ENCODE results near the gene CORIN.

DNA sequence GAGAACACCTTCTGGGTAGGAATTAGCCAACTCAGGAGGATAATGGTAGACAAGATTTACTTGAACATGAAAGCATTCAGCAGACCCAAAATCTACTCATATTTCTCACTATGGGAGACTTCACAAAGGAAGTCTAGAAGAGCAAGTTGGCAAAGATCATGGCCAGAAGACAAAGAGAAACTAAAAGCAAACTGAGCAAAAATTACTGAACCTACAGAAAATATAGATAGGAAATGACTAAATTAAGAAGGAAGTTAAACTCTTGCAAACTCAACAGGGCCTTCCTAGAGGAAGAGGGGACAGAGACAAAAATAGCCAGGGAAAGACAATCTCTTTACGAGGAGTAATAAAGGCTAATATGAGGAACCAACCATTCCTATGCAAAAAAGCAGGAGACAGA is 18.7 kb downstream of the CORIN start:
- no peak for TF ChIP-seq EP300 (IDR thresholded peaks at IDR 0.05)
- TF ChIP-seq, protein P1, sequence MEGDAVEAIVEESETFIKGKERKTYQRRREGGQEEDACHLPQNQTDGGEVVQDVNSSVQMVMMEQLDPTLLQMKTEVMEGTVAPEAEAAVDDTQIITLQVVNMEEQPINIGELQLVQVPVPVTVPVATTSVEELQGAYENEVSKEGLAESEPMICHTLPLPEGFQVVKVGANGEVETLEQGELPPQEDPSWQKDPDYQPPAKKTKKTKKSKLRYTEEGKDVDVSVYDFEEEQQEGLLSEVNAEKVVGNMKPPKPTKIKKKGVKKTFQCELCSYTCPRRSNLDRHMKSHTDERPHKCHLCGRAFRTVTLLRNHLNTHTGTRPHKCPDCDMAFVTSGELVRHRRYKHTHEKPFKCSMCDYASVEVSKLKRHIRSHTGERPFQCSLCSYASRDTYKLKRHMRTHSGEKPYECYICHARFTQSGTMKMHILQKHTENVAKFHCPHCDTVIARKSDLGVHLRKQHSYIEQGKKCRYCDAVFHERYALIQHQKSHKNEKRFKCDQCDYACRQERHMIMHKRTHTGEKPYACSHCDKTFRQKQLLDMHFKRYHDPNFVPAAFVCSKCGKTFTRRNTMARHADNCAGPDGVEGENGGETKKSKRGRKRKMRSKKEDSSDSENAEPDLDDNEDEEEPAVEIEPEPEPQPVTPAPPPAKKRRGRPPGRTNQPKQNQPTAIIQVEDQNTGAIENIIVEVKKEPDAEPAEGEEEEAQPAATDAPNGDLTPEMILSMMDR (IDR thresholded peaks at IDR 0.05) = no peak

Measured in stomach (tissue), 4 donors.